ENCODE results near the gene UPF1. TPM values are rescaled to one million over a fixed set of nuclear protein-coding genes. Genes with fewer than 3 reads are reported as not detected.

UPF1 gene
- total and polyA plus RNA-seq, 2 of the 13 experiments (the other 11 are each of a cell fraction or from before 2014, with no cell fraction given) = 16.9 to 41.8 TPM

DNA sequence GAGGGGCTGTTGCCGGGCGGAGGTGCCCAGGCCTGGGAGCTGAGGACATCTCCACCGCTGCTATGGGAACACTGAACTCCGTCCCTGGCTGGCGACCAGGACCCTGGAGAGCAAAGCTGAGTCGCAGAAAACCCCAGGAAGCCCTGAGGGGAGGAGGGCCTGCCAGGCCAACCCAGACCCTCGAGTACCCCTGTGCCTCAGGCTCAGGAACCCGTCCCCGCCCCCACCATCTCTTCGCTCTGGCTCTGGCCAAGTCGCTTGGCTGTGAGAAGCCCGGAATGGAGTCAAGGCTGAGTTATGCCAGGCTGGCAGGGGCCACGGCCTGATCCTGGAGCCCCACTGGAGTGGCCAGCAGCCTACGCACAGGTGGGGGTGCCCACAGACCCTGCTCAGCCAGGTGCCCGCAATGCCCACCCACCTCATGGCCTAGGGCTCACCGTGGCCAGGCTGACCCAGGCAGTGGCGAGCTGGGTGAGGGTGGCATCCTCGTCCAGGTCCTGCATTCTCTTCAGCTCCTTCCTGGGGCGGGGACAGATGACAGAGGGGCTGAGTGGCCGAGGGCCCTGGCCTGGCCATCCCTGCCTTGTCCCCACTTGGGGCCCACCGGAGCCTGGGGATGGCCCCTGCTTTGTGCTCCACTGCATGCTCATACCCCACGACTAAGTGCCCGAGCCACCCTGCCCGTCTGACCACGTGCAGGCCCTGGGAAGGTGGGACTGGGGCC, 72.7 kb downstream of the UPF1 start:
- DNase-seq (ENCODE audit: low spot score) (no peak), FAIRE-seq (no peak), ATAC-seq (no peak)
- H3K27me3 ChIP-seq (ENCODE audit: control insufficient read depth in 1 of 2, insufficient read depth in 2 of 2, low read length in 2 of 2) = no peaks in the 10 kb centered on the region
- H3K27ac ChIP-seq (ENCODE audit: extremely low read length, insufficient read depth, low read length) = no peak overlapping the region
- H2AFZ ChIP-seq (ENCODE audit: low read length) = no peak overlapping the region
- no peaks in the 10 kb centered on the region for H3K4me1 ChIP-seq (ENCODE audit: insufficient read depth, low read length)
- H3K9ac ChIP-seq (ENCODE audit: insufficient read depth, low read depth, low read length) = no peak overlapping the region
- in situ Hi-C loops (cut with HindIII; ENCODE audit: extremely low pct_ligation_motif_present, low pct_unique_long_range_greater_than_20kb) (no loop called here), intact Hi-C loops (cut with micrococcal nuclease; ENCODE audit: unreplicated experiment) (no loop called here)
- H4K20me1 ChIP-seq (ENCODE audit: insufficient read depth, low read length) = no peaks in the 10 kb centered on the region
- H3K79me2 ChIP-seq (ENCODE audit: insufficient read depth, low read length) = no peaks in the 10 kb centered on the region
- CTCF ChIA-PET (ENCODE audit: low intra/inter-chr PET ratio, low total read pairs) = no interaction called here
- no peak overlapping the region for H3K4me3 ChIP-seq (replicated peaks in 1 of 3; ENCODE audit: insufficient read depth in 1 of 3, low read depth in 2 of 3, low read length in 3 of 3)
- peak; percentile 70 for TF ChIP-seq AGO2 (optimal IDR thresholded peaks at IDR 0.05; ENCODE audit: low read depth, low read length)
- TF ChIP-seq GZF1 (CRISPR knock-in tag; IDR thresholded peaks at IDR 0.05) = no peak
- TF ChIP-seq RBFOX2 (IDR thresholded peaks at IDR 0.05; ENCODE audit: low read depth, low read length) = peak; percentile 65
- POLR2A ChIA-PET = no interaction called here
- peaks cover 17 to 47% of the 10 kb centered on the region in 2 experiments for H3K36me3 ChIP-seq (replicated peaks in 1 of 2; ENCODE audit: control insufficient read depth in 1 of 2, insufficient read depth in 2 of 2, low read length in 2 of 2)
- no TSS peak for BruUV-seq (replicated peaks)
- 98% methylated on average over 6 of the region's 25 CpGs for WGBS (ENCODE audit: low lambda C conversion rate)
- no peak overlapping the region for H3K4me2 ChIP-seq (ENCODE audit: low read depth, low read length)
- no peaks in the 10 kb centered on the region for H3K9me3 ChIP-seq (ENCODE audit: low read length)

DNA sequence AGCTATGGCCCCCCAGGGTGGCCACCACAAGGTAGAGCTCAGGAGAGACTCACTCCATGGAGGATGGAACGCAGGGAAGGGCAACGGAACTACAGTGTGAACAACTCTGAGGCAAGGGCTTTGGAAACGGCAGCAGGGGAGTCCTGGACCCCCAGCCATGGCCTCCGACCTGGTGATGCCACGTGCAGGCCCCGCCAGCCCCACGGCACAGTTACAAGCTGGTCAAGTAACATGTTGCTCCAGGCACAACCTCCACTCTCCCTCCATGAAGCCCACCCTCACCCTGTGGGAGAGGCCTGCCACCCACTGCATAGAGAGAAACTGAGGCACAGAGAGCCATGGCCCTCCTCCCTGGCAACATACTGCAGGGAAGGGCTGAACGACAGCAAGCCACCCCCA, 73.3 kb downstream of the UPF1 start:
- ChIA-PET POLR2A (interaction anchor here (1.8 kb wide), 1 partner anchor 14 kb away, joined by 4 read pairs; the partner anchor contains the start of gene COPE), CTCF (ENCODE audit: low intra/inter-chr PET ratio, low total read pairs) (no interaction called here)
- Histone ChIP-seq H3K79me2 (ENCODE audit: insufficient read depth, low read length) (no peaks in the 10 kb centered on the region), H3K27me3 (ENCODE audit: control insufficient read depth in 1 of 2, insufficient read depth in 2 of 2, low read length in 2 of 2) (no peaks in the 10 kb centered on the region), H3K9ac (ENCODE audit: insufficient read depth, low read depth, low read length) (no peak overlapping the region), H3K4me3 (replicated peaks in 1 of 3; ENCODE audit: insufficient read depth in 1 of 3, low read depth in 2 of 3, low read length in 3 of 3) (no peak overlapping the region), H3K27ac (ENCODE audit: extremely low read length, insufficient read depth, low read length) (no peak overlapping the region), H3K9me3 (ENCODE audit: low read length) (no peaks in the 10 kb centered on the region), H3K36me3 (replicated peaks in 1 of 2; ENCODE audit: control insufficient read depth in 1 of 2, insufficient read depth in 2 of 2, low read length in 2 of 2) (peaks cover 19 to 52% of the 10 kb centered on the region in 2 experiments), H4K20me1 (ENCODE audit: insufficient read depth, low read length) (no peaks in the 10 kb centered on the region), H3K4me1 (ENCODE audit: insufficient read depth, low read length) (no peaks in the 10 kb centered on the region), H2AFZ (ENCODE audit: low read length) (no peak overlapping the region), H3K4me2 (ENCODE audit: low read depth, low read length) (no peak overlapping the region)
- DNase-seq (ENCODE audit: low spot score) (no peak), FAIRE-seq (no peak), ATAC-seq (no peak)
- in situ Hi-C loops (cut with HindIII; ENCODE audit: extremely low pct_ligation_motif_present, low pct_unique_long_range_greater_than_20kb) (no loop called here), intact Hi-C loops (cut with micrococcal nuclease; ENCODE audit: unreplicated experiment) (no loop called here)
- BruUV-seq (replicated peaks) = no TSS peak
- 97% methylated on average over 4 of the region's 8 CpGs for WGBS (ENCODE audit: low lambda C conversion rate)
- TF ChIP-seq ZNF441 (CRISPR knock-in tag; IDR thresholded peaks at IDR 0.05; ENCODE audit: borderline replicate concordance) (no peak), TARDBP (CRISPR knock-in tag; IDR thresholded peaks at IDR 0.05) (no peak), FLYWCH1 (CRISPR knock-in tag; IDR thresholded peaks at IDR 0.05) (no peak), ATF4 (CRISPR knock-in tag; IDR thresholded peaks at IDR 0.05) (no peak), ZNF33A (CRISPR knock-in tag; IDR thresholded peaks at IDR 0.05; ENCODE audit: borderline replicate concordance) (no peak), ZMAT3 (CRISPR knock-in tag; conservative IDR thresholded peaks at IDR 0.05) (no peak), SALL2 (CRISPR knock-in tag; IDR thresholded peaks at IDR 0.05) (no peak), TGIF2 (CRISPR knock-in tag; IDR thresholded peaks at IDR 0.05) (no peak), MIER3 (CRISPR knock-in tag; IDR thresholded peaks at IDR 0.05; ENCODE audit: borderline replicate concordance) (no peak), ZFAT (CRISPR knock-in tag; conservative IDR thresholded peaks at IDR 0.05) (no peak), ARID2 (CRISPR knock-in tag; IDR thresholded peaks at IDR 0.05; ENCODE audit: borderline replicate concordance) (no peak), STAT5B (CRISPR knock-in tag; IDR thresholded peaks at IDR 0.05) (no peak), FOXC1 (CRISPR knock-in tag; IDR thresholded peaks at IDR 0.05; ENCODE audit: borderline replicate concordance) (no peak), PPARG (CRISPR knock-in tag; conservative IDR thresholded peaks at IDR 0.05) (no peak)
- TF ChIP-seq, protein P1, sequence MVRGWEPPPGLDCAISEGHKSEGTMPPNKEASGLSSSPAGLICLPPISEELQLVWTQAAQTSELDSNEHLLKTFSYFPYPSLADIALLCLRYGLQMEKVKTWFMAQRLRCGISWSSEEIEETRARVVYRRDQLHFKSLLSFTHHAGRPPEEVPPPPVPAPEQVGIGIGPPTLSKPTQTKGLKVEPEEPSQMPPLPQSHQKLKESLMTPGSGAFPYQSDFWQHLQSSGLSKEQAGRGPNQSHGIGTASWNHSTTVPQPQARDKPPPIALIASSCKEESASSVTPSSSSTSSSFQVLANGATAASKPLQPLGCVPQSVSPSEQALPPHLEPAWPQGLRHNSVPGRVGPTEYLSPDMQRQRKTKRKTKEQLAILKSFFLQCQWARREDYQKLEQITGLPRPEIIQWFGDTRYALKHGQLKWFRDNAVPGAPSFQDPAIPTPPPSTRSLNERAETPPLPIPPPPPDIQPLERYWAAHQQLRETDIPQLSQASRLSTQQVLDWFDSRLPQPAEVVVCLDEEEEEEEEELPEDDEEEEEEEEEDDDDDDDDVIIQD (CRISPR knock-in tag; IDR thresholded peaks at IDR 0.05; ENCODE audit: low read depth) = no peak

All from HepG2 (cell line).